GM19467 (cell line): Measurements from ENCODE around the gene RAB7B.
A peak's percentile ranks its signal among the peaks of the same experiment; 100 is the strongest.
"Not testable (repeated sequence)": the region's sequence is repeated elsewhere in the genome, so short reads cannot be mapped to it uniquely, and the experiment has no call there.

Experiments used
- ATAC-seq: cut with Tn5 transposase; IDR thresholded peaks from one replicate; pipeline ENCODE4 v1.9.1; 2021; ENCODE audit warnings: mild to moderate bottlenecking, moderate library complexity; ENCODE audit not compliant: unreplicated experiment

The RAB7B gene

GRCh38 chr1:206002871-206003801 is at the start of gene RAB7B:
TSS of gene RAB7B (minus strand) at chr1:206003395. CDS start at chr1:205994135, 9,260 bp downstream.
- ATAC-seq: no peak

- ATAC-seq: not testable (repeated sequence)
Observed at GRCh38 chr1:206052231-206052865, 49.2 kb upstream of the RAB7B start.

GRCh38 chr1:206050655-206051235 is 47.5 kb upstream of the RAB7B start:
- ATAC-seq: peak; percentile 84

- no peak for ATAC-seq
Observed at GRCh38 chr1:206049919-206050600, 46.9 kb upstream of the RAB7B start.

GRCh38 chr1:206049293-206049692 is 46.1 kb upstream of the RAB7B start:
- peak; percentile 37 for ATAC-seq

- ATAC-seq: no peak
Observed at GRCh38 chr1:206048582-206048981, 45.4 kb upstream of the RAB7B start.

GRCh38 chr1:206047271-206047670 is 44.1 kb upstream of the RAB7B start:
- no peak for ATAC-seq

- ATAC-seq: no peak
Observed at GRCh38 chr1:206041640-206042039, 38.4 kb upstream of the RAB7B start.

GRCh38 chr1:206040328-206040727 is 37.1 kb upstream of the RAB7B start:
- ATAC-seq: no peak

- ATAC-seq: no peak
Observed at GRCh38 chr1:206039046-206039973, 36.1 kb upstream of the RAB7B start.

GRCh38 chr1:206037581-206037980 is 34.4 kb upstream of the RAB7B start:
- no peak for ATAC-seq

GRCh38 chr1:206036663-206037455 is 33.7 kb upstream of the RAB7B start:
- ATAC-seq: no peak

GRCh38 chr1:206035027-206035426 is 31.8 kb upstream of the RAB7B start:
- ATAC-seq: no peak

GRCh38 chr1:206032380-206033140 is 29.4 kb upstream of the RAB7B start:
- ATAC-seq: no peak

- peak; percentile 81 for ATAC-seq
Observed at GRCh38 chr1:206030714-206031113, 27.5 kb upstream of the RAB7B start.

GRCh38 chr1:206030191-206030590 is 27.0 kb upstream of the RAB7B start:
- no peak for ATAC-seq

- no peak for ATAC-seq
Observed at GRCh38 chr1:206029484-206029883, 26.3 kb upstream of the RAB7B start.

- no peak for ATAC-seq
Observed at GRCh38 chr1:206025283-206025820, 22.2 kb upstream of the RAB7B start.
